ENCODE data around the gene SCG5.

The SCG5 gene

DNA sequence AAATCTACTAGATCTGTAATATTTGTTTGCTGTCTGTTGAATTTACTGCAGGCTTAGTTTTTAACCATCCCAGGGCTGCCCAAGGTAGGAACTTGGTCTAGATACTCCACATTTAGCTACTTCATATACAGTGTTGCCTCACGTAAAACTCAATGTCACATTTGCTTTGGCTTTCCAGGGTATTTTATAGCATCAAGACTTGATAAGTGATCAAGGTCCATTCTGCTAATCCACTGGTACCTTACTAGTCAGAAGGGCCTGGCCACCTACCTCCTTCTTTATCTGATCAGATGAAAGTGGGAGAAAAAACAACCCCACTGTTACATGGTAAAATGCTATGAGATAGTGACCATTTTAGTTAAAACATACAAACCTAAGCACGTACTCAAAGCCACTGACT lies 50.8 kb downstream of the SCG5 start:
- DNase-seq: no peak

DNA sequence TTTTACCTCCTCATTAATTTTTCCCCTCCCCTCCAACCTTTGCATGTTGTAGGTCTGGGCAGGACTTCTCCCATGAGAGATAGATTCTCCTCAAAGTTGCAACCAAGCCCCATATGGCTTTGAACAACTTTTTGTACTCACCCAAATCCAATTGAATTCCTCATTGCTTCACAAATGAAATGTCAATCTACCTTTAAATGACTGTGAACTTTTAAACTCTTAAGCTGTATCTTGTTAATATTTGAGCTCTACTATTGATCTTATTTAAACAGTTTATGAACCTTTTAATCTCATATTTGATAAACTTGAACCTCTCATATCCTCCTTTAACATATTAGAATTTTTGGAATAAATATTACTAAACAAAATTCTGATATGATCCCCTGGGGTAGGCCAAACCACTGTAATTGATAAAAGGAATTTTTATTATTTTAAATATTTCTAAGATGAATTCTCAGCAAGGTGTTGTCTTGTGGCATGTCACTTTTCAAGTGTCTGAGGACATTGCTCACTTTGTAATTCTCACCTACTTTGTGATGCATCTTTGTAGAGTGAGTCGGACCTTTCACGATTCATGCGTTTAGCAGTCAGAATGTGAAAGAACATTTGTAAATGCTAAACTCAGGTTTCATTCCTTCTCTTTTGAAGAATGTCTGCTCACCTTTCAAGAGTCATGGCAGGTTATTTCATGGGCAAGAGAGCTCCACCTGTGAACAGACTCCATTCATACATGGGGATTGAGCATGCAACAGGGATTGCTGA lies 52.9 kb downstream of the SCG5 start:
- DNase-seq: no peak

DNA sequence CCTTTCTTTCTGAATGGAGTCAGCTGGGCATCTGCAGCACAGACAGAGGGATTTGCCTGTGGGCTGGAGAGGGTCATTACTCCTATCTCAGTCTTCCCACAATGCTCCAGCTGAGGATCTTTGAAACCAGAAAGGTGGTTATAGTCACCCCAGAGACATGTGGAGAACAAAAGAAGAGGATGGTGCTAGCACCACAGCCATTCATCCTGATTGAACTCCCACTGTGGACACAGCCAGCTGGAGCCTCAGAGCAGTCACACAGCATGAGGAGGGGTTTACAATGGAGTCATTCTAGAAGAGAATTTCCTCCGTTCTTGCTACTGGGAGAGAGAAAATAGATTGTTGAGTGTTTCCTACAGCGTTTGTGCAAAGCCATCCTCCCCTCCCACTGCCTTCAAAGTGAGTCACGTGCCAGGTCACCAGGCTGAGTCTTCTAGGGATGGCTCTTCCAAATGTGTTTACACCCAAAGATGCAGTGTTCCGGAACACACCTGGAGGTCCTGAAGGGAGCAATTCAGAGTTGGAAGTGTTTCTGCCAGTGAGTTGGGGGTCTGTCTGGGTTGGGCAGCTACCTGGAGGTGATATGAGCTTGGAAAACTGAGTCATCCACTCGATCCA lies 57.4 kb downstream of the SCG5 start:
- no peak for DNase-seq

DNA sequence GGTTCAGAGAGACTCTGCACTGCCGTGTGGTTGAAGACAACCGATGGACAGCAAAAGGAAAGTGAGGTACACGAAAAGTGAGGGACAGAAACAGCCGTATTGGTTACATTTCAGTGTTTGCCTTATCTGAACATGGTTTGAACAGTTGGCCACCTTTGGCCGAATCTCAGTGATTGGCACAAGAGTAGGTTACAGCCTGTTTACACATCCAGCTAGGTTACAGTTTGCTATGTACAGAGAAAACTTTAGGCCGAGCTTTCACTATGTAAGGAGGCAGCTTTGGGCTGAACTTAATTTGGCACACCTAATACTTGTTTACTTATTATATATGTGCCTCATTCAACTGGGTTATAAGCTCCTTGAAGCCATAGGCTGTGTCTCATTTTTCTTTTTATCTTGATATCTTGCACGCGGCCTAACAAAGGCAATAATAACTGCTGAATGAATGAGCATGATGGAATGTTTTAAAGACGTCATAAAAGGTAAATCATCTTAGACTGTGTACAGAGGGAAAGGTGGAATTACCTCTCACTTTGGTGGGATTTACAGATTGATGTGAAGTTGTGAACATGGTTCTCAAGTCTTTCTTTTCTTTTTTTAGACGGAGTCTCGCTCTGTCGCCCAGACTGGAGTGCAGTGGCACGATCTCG lies 59.1 kb downstream of the SCG5 start:
- DNase-seq: no peak

DNA sequence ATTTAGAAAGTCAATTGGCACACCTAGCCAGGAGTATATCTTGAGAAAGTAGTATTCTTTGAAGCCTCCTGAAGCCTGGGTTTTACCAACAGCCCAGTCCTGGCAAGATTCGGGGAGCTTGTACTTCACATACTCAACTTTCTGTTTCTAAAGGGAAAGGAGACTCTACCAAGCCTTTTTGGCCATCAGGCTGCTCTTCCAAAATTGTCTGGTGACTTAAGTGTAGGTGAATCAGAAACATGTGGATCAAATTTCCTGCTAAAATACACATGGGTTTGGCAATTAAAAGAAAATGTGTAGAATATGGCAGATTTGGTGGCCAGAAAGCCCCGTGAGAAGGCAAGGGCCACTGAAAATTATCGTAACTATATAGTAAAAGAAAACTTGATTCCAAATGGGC lies 60.4 kb downstream of the SCG5 start:
- no peak for DNase-seq

DNA sequence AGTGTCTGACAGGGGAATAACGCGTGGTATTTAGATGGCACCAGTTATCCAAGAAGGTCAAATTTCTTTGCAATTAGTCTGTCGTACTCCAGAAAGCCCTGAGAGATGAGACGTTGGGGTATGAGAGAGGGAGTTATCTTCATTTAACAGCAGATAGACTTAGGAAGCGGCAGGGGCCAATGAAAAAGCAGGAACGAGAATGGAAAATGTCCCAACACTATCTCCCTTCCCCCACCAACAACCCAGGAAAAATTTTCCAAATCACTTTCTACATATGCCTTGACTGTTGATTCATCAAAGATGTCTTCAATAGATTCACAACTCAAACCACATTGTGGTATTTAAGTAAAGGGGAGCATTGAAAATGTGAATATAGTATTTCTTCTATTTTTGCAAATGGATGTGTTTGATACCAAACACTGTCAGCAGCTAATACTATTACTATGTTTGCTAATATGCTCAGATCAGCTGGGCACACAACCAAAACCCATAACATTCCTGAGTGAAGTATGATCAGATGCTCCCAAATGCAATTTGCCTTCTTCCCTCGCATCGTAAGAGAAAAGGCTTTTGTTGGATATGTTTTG lies 63.0 kb downstream of the SCG5 start:
- DNase-seq: no peak

DNA sequence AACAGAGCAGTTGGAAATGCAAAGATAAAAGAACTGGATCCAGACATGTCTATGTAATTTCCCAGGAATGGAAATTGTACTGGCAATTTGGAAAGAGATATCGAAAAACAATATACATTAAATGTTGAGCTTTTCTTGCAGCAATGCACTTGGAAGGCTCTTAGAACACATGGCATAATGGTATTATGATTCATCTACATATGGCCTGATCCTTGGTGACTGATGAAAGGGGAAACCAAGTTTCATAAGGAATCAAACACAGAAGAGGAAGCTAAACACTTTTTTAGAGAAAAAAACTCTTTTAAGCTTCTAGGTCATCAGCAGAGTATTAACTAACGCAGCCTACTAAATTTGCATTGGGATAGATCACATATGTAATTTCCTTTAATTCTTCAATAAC lies 63.9 kb downstream of the SCG5 start:
- DNase-seq: no peak

DNA sequence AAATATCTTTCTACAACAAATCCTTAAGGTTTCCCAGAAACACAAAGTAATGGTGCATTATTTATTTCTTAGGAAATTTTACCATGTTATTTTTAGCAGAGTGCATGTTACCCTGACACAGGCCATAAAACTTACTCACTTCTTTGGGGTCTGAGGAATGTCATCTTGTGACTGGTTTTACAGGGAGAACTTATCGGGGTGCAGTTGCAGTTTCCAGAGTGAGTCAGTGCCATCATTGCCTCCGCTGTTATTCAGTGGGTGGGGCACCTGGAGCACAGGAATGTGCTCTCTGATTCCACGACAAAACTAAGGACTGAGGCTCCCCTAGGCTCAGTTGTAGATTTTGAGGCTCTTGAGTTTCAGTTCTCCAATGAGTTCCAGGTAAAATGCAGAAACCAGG lies 65.2 kb downstream of the SCG5 start:
- DNase-seq: no peak

DNA sequence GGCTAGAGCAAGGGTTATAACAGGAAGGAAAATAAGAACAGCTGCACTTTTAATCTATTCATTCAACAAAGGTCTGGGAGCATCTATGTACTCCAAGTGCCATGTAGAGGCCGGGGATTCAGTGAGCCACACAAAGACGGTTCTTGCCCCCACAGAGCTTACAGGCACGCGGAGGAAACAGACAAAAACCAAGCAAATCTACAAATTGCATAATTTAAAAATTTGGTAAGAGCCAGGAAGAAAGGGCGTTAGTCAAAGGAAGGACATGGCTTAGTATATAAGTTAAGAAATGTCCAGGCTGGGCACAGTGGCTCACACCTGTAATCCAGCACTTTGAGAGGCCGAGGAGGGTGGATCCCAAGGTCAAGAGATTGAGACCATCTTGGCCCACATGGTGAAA lies 65.9 kb downstream of the SCG5 start:
- DNase-seq: no peak

DNA sequence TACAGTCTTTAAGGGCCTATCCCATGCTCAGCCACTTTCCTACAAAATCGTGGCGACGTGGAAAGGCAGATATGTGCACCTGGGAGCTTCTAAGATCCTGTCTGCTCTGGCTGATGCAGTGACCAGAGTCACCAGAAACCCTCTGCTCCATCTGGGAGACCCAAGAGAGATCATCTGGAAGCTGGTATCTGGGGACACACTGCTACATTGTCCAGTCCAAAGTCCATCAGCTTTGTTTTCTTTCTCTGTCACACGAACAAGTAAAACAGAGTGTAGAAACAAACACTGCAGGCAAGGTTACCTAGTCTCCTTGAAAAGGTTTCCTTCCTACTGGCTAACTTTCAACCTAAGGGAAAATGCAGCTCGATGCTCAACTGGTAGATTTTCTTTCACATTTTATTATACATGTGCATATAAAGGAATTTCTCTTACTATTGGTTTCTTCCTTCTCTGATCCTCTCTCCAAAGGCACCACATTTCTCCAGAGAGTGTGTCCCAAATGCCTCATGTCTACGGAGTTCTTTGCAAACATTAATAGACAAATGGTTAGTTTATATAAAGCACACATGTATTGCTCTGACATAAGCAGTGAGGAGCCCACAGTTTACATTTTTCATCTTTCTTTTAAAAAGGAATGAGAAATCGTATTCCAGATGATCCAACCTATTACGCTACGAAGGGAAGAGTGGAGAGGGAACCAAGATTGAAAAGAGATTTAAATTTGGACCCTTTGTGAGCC lies 68.0 kb downstream of the SCG5 start:
- DNase-seq: no peak

DNA sequence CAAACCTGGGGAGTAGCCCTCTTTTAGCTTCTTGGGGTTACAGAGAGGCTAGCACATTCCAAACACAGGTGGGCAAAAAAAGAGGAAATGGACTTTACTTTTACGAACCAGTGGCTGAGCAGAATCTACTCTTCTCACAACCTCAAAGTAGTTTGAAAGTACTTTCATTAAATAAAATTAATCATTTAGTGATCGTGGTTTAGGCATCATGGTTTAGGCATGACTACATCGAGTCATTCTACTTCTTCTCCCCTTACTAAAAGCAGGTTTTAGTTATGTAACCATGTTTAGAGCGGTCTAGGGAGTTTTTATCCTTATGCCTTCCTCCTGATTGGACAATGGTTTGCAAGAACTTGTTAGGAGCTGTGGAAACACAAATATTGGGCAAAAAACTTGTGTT lies 73.8 kb downstream of the SCG5 start:
- no peak for DNase-seq

DNA sequence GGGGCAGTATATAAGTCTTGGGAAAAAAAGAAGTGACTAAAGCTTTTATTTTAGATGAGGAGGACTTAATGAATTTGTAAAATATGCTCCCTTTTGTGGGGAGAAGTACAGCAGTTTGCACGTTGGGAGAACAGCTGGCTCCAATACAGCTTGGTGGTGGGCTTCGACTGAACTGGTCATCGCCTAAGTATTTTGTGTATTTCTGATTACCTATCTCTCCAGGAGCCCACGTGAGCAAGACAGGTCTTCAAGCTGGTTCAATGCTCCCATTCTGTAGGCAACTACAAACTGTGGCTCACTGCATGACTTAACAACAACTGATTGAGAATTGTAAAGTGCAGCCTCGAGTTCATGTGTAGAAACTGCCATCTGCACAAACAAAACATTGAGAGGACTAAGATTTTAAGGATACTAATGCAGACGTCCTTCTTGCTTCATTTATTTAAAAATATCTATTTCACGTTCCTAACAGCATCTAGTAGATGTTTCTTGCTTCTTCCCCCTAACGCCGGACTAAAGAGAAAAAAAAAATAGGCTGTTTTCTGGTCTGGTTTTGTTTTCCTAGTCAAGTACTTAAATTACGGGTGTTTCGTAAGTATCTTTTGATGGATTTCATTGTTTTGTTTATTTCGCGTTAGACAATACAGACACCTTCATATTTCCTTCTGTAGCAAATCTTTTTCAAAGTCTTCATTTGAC lies 74.9 kb downstream of the SCG5 start:
- DNase-seq: no peak

DNA sequence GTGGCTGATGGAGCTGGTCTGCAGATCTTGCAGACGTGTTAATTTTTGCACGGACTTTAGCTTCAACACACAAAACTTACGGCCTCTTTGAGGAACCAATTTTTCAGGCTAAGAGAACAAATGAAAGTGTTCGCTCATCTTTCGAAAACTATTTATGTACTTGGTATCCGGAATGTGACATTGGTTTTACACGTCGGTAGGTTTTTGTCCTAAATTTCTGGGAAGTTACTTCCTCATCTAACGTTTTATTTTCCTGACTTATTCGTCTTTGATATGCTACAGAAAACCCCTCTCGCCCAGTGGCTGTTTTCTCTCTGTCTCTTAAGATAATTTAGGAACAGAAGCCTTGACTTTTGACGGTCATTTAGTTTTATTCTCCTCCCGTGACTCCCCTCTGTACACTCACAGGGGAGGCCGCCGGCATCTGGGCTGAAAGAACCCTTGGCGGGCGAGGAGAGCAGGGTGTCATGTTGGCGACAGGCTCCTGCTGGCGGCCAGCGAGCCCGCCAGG lies 75.5 kb downstream of the SCG5 start:
- no peak for DNase-seq

DNA sequence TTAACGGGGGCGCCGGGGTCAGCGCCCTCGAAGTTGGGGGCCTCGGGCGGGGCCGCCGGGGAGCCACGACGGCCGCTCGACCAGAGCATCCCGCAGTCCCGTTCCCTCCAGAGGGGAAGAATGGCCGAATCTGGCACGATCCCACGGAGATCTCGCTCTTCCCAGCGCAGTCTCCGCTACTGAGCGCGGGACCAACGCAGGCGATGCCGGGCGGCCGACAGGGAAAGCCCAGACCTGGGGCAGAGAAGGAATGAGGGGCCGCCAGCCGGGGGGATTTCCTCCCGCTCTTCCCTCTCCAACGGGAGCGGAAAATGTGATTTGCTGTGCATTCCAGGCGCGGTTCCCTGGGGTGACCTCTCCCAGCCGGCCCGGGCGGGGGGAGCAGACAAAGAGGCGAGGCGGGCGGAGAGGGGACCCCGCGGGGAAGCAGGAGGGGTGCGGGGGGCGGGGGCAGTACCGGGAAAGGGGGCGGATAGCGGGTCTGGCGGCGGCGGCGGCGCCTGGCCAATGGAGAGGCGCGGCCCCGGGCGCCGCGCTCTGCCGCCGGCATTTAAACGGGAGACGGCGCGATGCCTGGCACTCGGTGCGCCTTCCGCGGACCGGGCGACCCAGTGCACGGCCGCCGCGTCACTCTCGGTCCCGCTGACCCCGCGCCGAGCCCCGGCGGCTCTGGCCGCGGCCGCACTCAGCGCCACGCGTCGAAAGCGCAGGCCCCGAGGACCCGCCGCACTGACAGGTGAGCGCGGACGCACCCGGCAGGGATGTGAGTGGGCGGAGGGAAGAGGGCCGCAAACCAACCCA lies 76.1 kb downstream of the SCG5 start, which contains the start of gene GREM1:
Gene GREM1, plus strand, starts transcription at position 579 of the 801 bp plus-strand sequence. CDS start 12,687 bp downstream, outside the sequence.
- DNase-seq: no peak

DNA sequence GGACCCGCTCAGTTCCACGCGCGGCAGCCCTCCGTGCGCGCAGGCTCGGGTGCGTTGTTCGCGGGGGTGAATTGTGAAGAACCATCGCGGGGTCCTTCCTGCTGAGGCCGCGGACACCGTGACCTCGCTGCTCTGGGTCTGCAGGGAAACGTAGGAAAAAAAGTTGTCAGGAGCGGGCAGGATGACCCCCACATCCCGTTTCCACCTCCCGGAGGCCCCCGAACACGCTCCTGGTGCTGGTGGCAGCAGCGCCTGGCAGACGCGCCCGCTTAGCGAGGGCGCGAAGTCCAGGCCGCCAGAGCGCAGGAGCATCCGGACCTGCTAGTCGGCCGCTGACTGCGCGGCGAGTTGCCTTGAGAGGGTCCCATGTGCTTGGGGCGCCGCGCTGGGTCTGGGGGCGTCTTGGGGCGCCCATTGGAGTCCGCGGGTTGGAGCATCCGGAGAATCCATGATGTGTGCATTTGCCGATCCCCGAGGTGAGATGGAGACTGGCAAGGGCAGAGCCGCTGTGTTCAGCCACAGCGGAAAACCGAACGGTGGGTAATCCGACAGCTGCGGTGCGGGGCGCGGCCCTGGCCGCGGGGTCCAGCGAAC lies 76.8 kb downstream of the SCG5 start:
- DNase-seq: no peak

DNA sequence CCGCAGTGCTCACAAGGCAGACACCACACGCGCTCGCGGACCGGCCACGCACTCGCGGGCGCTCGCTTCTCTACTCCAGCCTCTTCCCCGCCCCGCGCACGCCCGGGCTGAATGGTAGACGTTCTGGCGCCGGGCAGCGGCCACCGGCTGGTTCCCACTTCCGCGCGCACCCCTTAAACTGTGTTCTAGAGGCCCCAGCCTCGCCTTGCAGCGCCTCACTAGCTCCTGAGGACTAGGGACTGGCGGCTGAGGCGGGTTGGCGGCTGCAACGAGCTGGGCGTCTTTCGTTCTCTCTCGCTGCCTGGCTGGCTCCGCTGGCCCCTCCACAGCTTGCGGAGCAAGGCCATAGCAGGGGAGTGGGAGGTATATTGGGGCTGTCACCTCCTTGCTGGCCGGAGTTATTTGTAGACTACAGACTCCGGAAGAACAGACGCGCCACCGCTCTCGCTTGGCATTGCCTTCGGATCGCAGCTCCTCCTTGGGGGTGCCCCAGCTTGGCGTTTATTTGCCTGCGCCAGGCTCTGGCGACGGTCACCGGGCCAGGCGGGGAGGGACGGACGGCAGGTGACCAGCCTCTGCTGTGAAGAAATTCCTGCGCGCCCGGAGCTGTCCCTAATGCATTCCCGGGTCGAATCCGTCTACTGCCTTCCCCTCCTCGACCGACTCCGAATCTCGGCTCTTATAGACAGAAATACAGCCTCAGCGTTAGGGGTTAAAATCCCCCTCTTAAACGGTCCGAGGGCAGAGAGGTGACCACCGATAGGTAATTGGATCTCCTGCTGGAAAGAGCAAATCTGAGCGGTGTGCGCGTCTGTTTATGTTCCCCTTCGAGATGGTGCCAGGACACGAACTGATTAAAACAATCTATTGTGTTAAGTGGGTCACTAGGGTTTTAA lies 77.6 kb downstream of the SCG5 start:
- DNase-seq: no peak

DNA sequence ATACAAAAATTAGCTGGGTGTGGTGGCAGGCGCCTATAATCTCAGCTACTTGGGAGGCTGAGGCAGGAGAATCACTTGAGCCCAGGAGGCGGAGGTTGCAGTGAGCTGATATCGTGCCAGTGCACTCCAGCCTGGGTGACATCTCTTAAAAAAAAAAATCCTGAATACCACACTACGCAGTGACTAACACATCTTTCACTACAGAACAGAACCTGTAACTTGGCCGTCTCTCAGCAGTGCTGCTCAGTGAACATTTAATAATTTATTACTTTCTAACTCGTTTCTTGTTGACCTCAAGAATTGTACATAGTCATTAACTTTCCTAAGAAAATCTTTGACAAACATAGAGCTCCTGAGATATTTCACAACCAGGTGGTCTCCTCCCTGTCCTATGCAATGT lies 80.1 kb downstream of the SCG5 start:
- no peak for DNase-seq

DNA sequence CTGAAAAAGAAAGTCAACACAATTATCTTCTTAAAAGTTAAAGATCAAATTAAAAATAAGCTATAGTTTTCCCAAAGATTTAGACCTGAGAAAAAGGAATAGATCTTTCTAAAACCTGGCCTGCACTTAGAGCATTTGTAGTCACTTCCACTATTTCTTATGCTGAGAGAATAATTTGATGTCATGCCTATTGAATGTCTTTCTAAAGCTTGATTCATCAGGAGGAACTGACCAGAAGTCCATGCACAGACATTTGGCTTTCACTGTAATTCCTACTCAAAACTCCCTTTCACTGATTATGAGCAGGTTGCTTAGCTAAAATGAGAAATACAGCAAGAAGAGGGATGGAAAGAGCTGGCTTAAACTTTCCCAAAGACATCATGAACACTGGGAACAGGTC lies 80.6 kb downstream of the SCG5 start:
- DNase-seq: no peak

DNA sequence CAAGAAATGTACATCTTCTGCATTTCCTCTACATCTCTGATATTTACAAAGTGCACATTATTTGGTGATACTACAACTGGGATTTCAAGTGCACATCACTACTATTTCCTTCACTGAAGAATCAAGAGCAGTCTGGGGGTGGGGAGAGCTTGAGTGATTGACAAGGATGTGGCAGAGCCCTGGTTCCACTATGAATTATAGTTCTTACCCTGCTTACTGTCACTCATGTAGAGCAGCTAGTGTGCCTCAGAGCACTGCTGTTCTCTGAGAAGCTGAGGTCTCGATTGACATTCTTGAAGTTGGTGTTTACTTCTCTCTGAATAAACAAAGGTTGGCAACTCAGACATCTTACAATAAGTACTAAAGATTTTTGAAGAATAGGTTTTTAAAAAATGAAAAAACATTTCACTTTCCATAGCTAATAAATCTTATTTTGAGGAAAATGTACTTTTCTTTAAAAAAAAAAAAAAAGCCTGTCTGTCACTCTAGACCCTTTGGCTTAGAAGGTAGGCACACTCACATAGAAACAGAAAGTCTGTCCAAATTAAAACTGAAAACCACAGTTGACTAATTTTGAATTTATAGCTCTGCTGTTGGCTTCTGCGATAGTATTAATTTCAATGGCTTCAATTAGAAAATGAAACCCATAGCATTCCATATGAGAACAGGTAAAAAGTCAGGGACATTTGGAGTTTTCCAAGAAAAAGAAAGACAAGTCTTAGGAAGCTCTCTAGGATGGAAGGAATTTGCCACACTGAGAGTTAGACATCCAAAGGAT lies 81.8 kb downstream of the SCG5 start:
- DNase-seq: no peak

All from stimulated activated CD8-positive, alpha-beta memory T cell treated with anti-CD3 and anti-CD28 coated beads, Interleukin-4, amount 100 ng/mL, for 48 hours (primary cell).